Measurements from ENCODE around the gene GNAO1.
A peak's percentile ranks its signal among the peaks of the same experiment; 100 is the strongest.

Gene GNAO1

GRCh38 chr16:56350491-56351405 is 159.5 kb downstream of the GNAO1 start:
- DNase-seq (ENCODE audit: low spot score): no peak

- no peak for DNase-seq (ENCODE audit: low spot score)
Observed at GRCh38 chr16:56351481-56351880, 160.2 kb downstream of the GNAO1 start.

GRCh38 chr16:56352351-56353053 is 161.2 kb downstream of the GNAO1 start:
- DNase-seq (ENCODE audit: low spot score): no peak

- DNase-seq (ENCODE audit: low spot score): peak; percentile 0
Observed at GRCh38 chr16:56353054-56353921, 162.0 kb downstream of the GNAO1 start.

- DNase-seq (ENCODE audit: low spot score): no peak
Observed at GRCh38 chr16:56354016-56354415, 162.7 kb downstream of the GNAO1 start.

GRCh38 chr16:56354746-56355145 is 163.5 kb downstream of the GNAO1 start:
- DNase-seq (ENCODE audit: low spot score): no peak

- DNase-seq (ENCODE audit: low spot score): no peak
Observed at GRCh38 chr16:56355221-56355620, 163.9 kb downstream of the GNAO1 start.

- DNase-seq (ENCODE audit: low spot score): no peak
Observed at GRCh38 chr16:56355786-56356275, 164.5 kb downstream of the GNAO1 start.

GRCh38 chr16:56356276-56357240 is 165.3 kb downstream of the GNAO1 start:
- peak; percentile 95 for DNase-seq (ENCODE audit: low spot score)

GRCh38 chr16:56357241-56357764 is 166.0 kb downstream of the GNAO1 start:
- DNase-seq (ENCODE audit: low spot score): no peak

GRCh38 chr16:56357765-56358322 is 166.6 kb downstream of the GNAO1 start:
- DNase-seq (ENCODE audit: low spot score): no peak

GRCh38 chr16:56360117-56361008 is 169.1 kb downstream of the GNAO1 start:
- DNase-seq (ENCODE audit: low spot score): no peak

- no peak for DNase-seq (ENCODE audit: low spot score)
Observed at GRCh38 chr16:56362057-56362655, 170.9 kb downstream of the GNAO1 start.

GRCh38 chr16:56362706-56363105 is 171.4 kb downstream of the GNAO1 start:
- no peak for DNase-seq (ENCODE audit: low spot score)

- no peak for DNase-seq (ENCODE audit: low spot score)
Observed at GRCh38 chr16:56363181-56363716, 172.0 kb downstream of the GNAO1 start.

- DNase-seq (ENCODE audit: low spot score): no peak
Observed at GRCh38 chr16:56363781-56364565, 172.7 kb downstream of the GNAO1 start.

- no peak for DNase-seq (ENCODE audit: low spot score)
Observed at GRCh38 chr16:56364865-56365264, 173.6 kb downstream of the GNAO1 start.

- no peak for DNase-seq (ENCODE audit: low spot score)
Observed at GRCh38 chr16:56365552-56365951, 174.3 kb downstream of the GNAO1 start.
